Panc1 (cell line): ENCODE results near the gene PYHIN1. TPM values are rescaled to one million over a fixed set of nuclear protein-coding genes. Genes with fewer than 3 reads are reported as not detected.
A peak's percentile ranks its signal among the peaks of the same experiment; 100 is the strongest.

Source experiments
- ATAC-seq: fragments of 200-7000 bp; cut with Tn5 transposase; 2 replicates; pipeline ENCODE4 v1.9.1; 2020; ENCODE audit warnings: mild to moderate bottlenecking, moderate library complexity
- BruUV-seq: library from RNA; stranded (reverse); fragments of 400-500 nt; replicated peaks from 2 replicates; lab custom pipeline; 2021; lab: Mats Ljungman, UMichigan
- CTCF ChIA-PET: fragments of 300-600 bp; sonication (Branson Sonifier 250); formaldehyde crosslinking; loops from one replicate; lab custom pipeline; 2022; ENCODE audit warnings: antibody characterized with exemption; lab: Charles Lee
- POLR2A ChIA-PET: fragments of 300-600 bp; sonication (Branson Sonifier 250); formaldehyde crosslinking; loops from one replicate; lab custom pipeline; 2022; ENCODE audit warnings: antibody characterized with exemption; lab: Charles Lee
- DNase-seq: peaks from one replicate; pipeline ENCODE4 v3.0.0-alpha.2; 2010; ENCODE audit warnings: low read depth, low spot score
- H3K27ac ChIP-seq: 2 replicates; pipeline ENCODE4 v1.5.1; 2011; ENCODE audit warnings: mild to moderate bottlenecking, low read length, inconsistent platforms
- H3K27me3 ChIP-seq: fragments of 200-500 bp; sonication (Bioruptor generic); 2 replicates; pipeline ENCODE4 v1.6.0; 2014; ENCODE audit warnings: low read length, inconsistent platforms; ENCODE audit not compliant: control insufficient read depth, insufficient read depth
- H3K36me3 ChIP-seq: fragments of 200-500 bp; sonication (Bioruptor generic); 2 replicates; pipeline ENCODE4 v1.5.1; 2014; ENCODE audit warnings: inconsistent platforms, mild to moderate bottlenecking, low read length, moderate library complexity; ENCODE audit not compliant: control insufficient read depth, insufficient read depth
- H3K4me1 ChIP-seq: 2 replicates; pipeline ENCODE4 v1.5.1; 2011; ENCODE audit warnings: inconsistent platforms, mild to moderate bottlenecking, low read length, moderate library complexity; ENCODE audit not compliant: control insufficient read depth, insufficient read depth
- H3K4me3 ChIP-seq, 2 experiments: 2 replicates each; pipeline ENCODE4 v1.5.1; 2011 to 2012; ENCODE audit warnings: low read depth in 2 of 2, low read length in 2 of 2, mild to moderate bottlenecking in 2 of 2, inconsistent platforms in 1 of 2, moderate library complexity in 1 of 2
- H3K9me3 ChIP-seq: fragments of 200-500 bp; sonication (Bioruptor generic); 2 replicates; pipeline ENCODE4 v1.5.1; 2014; ENCODE audit warnings: low read depth, mild to moderate bottlenecking, inconsistent platforms, low read length, moderate library complexity; ENCODE audit not compliant: control insufficient read depth, insufficient read depth
- POLR2AphosphoS5 ChIP-seq: IDR thresholded peaks from 2 replicates; pipeline ENCODE4 v1.6.1; 2012; ENCODE audit warnings: mild to moderate bottlenecking, low read depth, low read length, moderate library complexity
- SIN3A ChIP-seq: IDR thresholded peaks from 2 replicates; pipeline ENCODE4 v1.6.1; 2012; ENCODE audit warnings: low read depth, mild to moderate bottlenecking, low read length, moderate library complexity, borderline replicate concordance; ENCODE audit not compliant: insufficient read depth
- TCF7L2 ChIP-seq: IDR thresholded peaks from 2 replicates; pipeline ENCODE4 v1.6.1; 2011; ENCODE audit warnings: mild to moderate bottlenecking, low read depth, low read length, inconsistent platforms
- in situ Hi-C: cut with HindIII; loops from 2 replicates; pipeline ENCODE4 v1.10.0; 2016; ENCODE audit warnings: low sequenced_read_pairs, low pct_unique_long_range_greater_than_20kb
- intact Hi-C: fragments of 100-400 bp; cut with micrococcal nuclease; formaldehyde crosslinking; loops from one replicate; pipeline ENCODE4 v1.10.0; 2022; ENCODE audit not compliant: unreplicated experiment
- total RNA-seq: library from RNA; stranded (reverse); gene quantifications from one replicate; pipeline ENCODE4 v1.2.1, GENCODE V29; 2021; ENCODE audit not compliant: unreplicated experiment
- TF ChIP-seq, protein P1 (sequence below): fragments of 450-650 bp; IDR thresholded peaks from 2 replicates; pipeline ENCODE4 v1.5.1; 2017; ENCODE audit warnings: mild to moderate bottlenecking
- TF ChIP-seq, protein P2 (sequence below), 2 experiments: IDR thresholded peaks; 2 replicates each; pipeline ENCODE4 v1.6.1; 2011 to 2012; ENCODE audit warnings: low read depth in 2 of 2, control low read depth in 1 of 2, low read length in 1 of 2, mild to moderate bottlenecking in 1 of 2, moderate library complexity in 1 of 2; ENCODE audit not compliant: insufficient read depth in 1 of 2

The PYHIN1 gene
- total RNA-seq, 1 experiment from 2014 or later, result not detected

DNA sequence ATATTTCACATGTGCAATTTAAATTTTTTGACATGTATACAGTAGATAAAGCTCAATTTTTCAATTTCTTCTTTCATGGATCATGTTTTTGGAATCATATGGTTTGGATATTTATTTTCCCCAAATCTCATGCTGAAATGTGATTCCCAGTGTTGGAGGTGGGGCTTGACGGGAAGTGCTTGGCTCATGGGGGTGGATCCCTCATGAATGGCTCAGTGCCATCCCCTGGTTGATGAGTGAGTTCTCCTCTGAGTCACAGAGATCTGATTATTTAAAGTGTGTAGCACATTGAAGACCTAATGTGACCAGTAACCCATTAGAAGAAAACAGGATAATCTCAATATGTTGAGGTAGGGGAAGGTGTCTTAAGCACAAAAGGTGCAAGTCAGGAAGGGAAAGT lies 69.3 kb downstream of the PYHIN1 start:
- H3K36me3 ChIP-seq, result no peaks in the 10 kb centered on the region
- intact Hi-C loops (no loop called here), in situ Hi-C loops (no loop called here)
- peak overlapping the region in 1 of 2 experiments; percentile 23; a peak in 1 of 4 replicates for H3K4me3 ChIP-seq
- H3K4me1 ChIP-seq, result no peaks in the 10 kb centered on the region
- peaks cover 7% of the 10 kb centered on the region for H3K27me3 ChIP-seq
- no peak for TF ChIP-seq TCF7L2
- TF ChIP-seq POLR2AphosphoS5, result no peak
- TF ChIP-seq, protein P1, sequence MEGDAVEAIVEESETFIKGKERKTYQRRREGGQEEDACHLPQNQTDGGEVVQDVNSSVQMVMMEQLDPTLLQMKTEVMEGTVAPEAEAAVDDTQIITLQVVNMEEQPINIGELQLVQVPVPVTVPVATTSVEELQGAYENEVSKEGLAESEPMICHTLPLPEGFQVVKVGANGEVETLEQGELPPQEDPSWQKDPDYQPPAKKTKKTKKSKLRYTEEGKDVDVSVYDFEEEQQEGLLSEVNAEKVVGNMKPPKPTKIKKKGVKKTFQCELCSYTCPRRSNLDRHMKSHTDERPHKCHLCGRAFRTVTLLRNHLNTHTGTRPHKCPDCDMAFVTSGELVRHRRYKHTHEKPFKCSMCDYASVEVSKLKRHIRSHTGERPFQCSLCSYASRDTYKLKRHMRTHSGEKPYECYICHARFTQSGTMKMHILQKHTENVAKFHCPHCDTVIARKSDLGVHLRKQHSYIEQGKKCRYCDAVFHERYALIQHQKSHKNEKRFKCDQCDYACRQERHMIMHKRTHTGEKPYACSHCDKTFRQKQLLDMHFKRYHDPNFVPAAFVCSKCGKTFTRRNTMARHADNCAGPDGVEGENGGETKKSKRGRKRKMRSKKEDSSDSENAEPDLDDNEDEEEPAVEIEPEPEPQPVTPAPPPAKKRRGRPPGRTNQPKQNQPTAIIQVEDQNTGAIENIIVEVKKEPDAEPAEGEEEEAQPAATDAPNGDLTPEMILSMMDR, result no peak
- TF ChIP-seq, protein P2, sequence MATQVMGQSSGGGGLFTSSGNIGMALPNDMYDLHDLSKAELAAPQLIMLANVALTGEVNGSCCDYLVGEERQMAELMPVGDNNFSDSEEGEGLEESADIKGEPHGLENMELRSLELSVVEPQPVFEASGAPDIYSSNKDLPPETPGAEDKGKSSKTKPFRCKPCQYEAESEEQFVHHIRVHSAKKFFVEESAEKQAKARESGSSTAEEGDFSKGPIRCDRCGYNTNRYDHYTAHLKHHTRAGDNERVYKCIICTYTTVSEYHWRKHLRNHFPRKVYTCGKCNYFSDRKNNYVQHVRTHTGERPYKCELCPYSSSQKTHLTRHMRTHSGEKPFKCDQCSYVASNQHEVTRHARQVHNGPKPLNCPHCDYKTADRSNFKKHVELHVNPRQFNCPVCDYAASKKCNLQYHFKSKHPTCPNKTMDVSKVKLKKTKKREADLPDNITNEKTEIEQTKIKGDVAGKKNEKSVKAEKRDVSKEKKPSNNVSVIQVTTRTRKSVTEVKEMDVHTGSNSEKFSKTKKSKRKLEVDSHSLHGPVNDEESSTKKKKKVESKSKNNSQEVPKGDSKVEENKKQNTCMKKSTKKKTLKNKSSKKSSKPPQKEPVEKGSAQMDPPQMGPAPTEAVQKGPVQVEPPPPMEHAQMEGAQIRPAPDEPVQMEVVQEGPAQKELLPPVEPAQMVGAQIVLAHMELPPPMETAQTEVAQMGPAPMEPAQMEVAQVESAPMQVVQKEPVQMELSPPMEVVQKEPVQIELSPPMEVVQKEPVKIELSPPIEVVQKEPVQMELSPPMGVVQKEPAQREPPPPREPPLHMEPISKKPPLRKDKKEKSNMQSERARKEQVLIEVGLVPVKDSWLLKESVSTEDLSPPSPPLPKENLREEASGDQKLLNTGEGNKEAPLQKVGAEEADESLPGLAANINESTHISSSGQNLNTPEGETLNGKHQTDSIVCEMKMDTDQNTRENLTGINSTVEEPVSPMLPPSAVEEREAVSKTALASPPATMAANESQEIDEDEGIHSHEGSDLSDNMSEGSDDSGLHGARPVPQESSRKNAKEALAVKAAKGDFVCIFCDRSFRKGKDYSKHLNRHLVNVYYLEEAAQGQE (IDR thresholded peaks at IDR 0.05; ENCODE audit: insufficient read depth in 1 of 2, low read depth in 2 of 2, low read length in 1 of 2), result no peak
- no peak for TF ChIP-seq SIN3A
- DNase-seq (no peak), ATAC-seq (no peak)
- H3K9me3 ChIP-seq, result no peaks in the 10 kb centered on the region
- POLR2A ChIA-PET, result no interaction called here
- BruUV-seq, result no TSS peak
- CTCF ChIA-PET, result no interaction called here
- H3K27ac ChIP-seq, result no peak overlapping the region

DNA sequence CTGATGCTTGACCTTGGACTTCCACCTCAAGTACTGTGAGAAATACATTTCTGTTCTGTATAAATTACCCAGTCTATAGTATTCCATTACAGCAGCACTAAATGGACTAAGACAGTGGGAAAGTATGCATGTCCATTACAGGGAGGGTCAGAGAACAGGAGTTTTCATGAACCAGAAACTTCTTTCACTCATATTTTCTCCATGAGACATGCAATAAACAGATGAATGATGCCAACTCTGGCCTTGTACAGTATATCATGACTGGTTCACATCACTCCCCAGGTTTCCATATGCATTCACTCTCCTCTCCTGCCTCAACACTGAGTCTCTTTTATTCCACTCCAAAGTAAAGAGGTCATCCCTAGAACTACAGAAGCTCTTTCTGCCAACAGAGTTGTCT lies 73.8 kb downstream of the PYHIN1 start:
- H3K9me3 ChIP-seq, result no peaks in the 10 kb centered on the region
- TF ChIP-seq, protein P2 (IDR thresholded peaks at IDR 0.05; ENCODE audit: insufficient read depth in 1 of 2, low read depth in 2 of 2, low read length in 1 of 2), result no peak
- TF ChIP-seq SIN3A (no peak), TCF7L2 (no peak), POLR2AphosphoS5 (no peak)
- TF ChIP-seq, protein P1, result no peak
- ATAC-seq (no peak), DNase-seq (no peak)
- H3K4me1 ChIP-seq, result no peaks in the 10 kb centered on the region
- H3K27me3 ChIP-seq, result peaks cover under 1% of the 10 kb centered on the region; the same call in 1 of the 2 replicates
- H3K27ac ChIP-seq, result no peak overlapping the region
- no peaks in the 10 kb centered on the region for H3K36me3 ChIP-seq
- in situ Hi-C loops, result no loop called here
- POLR2A ChIA-PET, result no interaction called here
- H3K4me3 ChIP-seq, result no peak overlapping the region
- intact Hi-C loops, result no loop called here
- CTCF ChIA-PET, result no interaction called here
- no TSS peak for BruUV-seq
